Measurements from ENCODE around the gene GNPTG.

DNA sequence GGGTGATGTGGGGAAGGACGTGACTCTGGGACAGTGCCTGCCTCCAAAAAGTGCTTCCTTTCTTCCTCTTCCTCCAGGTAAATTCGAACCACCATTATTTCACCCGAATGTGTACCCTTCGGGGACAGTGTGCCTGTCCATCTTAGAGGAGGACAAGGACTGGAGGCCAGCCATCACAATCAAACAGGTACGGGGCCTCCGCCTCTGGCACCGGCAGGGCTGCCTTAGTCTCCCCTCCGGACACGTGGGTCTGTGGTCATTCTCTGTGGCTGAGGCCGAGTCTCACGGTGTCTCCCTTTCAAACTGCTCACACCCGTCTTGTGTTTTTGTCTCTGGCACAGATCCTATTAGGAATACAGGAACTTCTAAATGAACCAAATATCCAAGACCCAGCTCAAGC, 31.6 kb upstream of the GNPTG start:
- TF ChIP-seq, protein P1, sequence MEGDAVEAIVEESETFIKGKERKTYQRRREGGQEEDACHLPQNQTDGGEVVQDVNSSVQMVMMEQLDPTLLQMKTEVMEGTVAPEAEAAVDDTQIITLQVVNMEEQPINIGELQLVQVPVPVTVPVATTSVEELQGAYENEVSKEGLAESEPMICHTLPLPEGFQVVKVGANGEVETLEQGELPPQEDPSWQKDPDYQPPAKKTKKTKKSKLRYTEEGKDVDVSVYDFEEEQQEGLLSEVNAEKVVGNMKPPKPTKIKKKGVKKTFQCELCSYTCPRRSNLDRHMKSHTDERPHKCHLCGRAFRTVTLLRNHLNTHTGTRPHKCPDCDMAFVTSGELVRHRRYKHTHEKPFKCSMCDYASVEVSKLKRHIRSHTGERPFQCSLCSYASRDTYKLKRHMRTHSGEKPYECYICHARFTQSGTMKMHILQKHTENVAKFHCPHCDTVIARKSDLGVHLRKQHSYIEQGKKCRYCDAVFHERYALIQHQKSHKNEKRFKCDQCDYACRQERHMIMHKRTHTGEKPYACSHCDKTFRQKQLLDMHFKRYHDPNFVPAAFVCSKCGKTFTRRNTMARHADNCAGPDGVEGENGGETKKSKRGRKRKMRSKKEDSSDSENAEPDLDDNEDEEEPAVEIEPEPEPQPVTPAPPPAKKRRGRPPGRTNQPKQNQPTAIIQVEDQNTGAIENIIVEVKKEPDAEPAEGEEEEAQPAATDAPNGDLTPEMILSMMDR (IDR thresholded peaks at IDR 0.05) = no peak
- TF ChIP-seq EZH2 (IDR thresholded peaks at IDR 0.05; ENCODE audit: borderline replicate concordance, insufficient read depth, low read depth, low read length, poor library complexity, severe bottlenecking) = no peak
